Measurements from ENCODE around the gene CNTFR. TPM values are rescaled to one million over a fixed set of nuclear protein-coding genes. Genes with fewer than 3 reads are reported as not detected.

CNTFR gene
- total and polyA plus RNA-seq, 2 experiments from 2014 or later, result 4.7 to 7.5 TPM

GRCh38 chr9:34606905-34607304 lies 17.4 kb upstream of the CNTFR start:
- no peak overlapping the region for H2AFZ ChIP-seq
- no peak overlapping the region for H3K4me2 ChIP-seq
- H3K4me1 ChIP-seq (ENCODE audit: insufficient read depth), result peaks cover 9% of the 10 kb centered on the region
- peaks cover 13% of the 10 kb centered on the region for H3K79me2 ChIP-seq
- TF ChIP-seq EZH2 (IDR thresholded peaks at IDR 0.05; ENCODE audit: borderline replicate concordance) (no peak), EZH2phosphoT487 (IDR thresholded peaks at IDR 0.05; ENCODE audit: low read depth, severe bottlenecking, unreplicated experiment) (no peak), CTCF (IDR thresholded peaks at IDR 0.05; ENCODE audit: poor library complexity) (no peak)
- H3K27me3 ChIP-seq, result no peaks in the 10 kb centered on the region
- H3K36me3 ChIP-seq (replicated peaks; ENCODE audit: insufficient read depth, low read depth), result no peaks in the 10 kb centered on the region
- H3K9me2 ChIP-seq (replicated peaks; ENCODE audit: insufficient read depth), result no peaks in the 10 kb centered on the region
- peak; percentile 48 for DNase-seq (ENCODE audit: low spot score)
- no peak overlapping the region for H3K4me3 ChIP-seq
- peak overlapping the region; percentile 67 for H3K27ac ChIP-seq
- no peaks in the 10 kb centered on the region for H4K20me1 ChIP-seq (ENCODE audit: insufficient read depth, poor library complexity, severe bottlenecking)
- H3K9me3 ChIP-seq (ENCODE audit: low read depth), result no peaks in the 10 kb centered on the region
- WGBS (ENCODE audit: low lambda C conversion rate, missing lambda C conversion rate), result 83% methylated on average over 3 of the region's 3 CpGs

DNA sequence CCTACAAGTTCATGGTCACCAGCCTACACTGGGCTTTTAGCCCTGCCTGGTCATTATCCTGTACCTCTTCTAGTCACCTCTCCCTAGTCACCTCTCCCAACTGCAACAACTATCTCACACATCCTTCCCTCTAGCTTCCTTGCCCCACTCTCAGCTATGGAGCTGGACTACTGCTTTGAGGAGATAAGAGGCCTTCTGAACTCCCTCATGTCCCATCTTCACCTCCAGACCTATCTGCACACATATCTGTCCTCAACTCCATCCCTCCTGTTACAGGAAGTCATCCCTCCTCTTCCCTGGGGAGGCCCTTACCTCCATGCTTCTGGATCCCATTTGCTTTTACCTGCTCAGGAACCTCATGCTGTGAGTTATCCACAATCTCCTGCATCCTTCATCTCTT lies 16.7 kb upstream of the CNTFR start:
- no peak overlapping the region for H2AFZ ChIP-seq
- H3K4me2 ChIP-seq, result no peak overlapping the region
- no peaks in the 10 kb centered on the region for H4K20me1 ChIP-seq (ENCODE audit: insufficient read depth, poor library complexity, severe bottlenecking)
- DNase-seq (ENCODE audit: low spot score), result no peak
- no peaks in the 10 kb centered on the region for H3K9me2 ChIP-seq (replicated peaks; ENCODE audit: insufficient read depth)
- H3K27ac ChIP-seq, result no peak overlapping the region
- peaks cover 6% of the 10 kb centered on the region for H3K79me2 ChIP-seq
- H3K4me3 ChIP-seq, result no peak overlapping the region
- H3K27me3 ChIP-seq, result no peaks in the 10 kb centered on the region
- H3K4me1 ChIP-seq (ENCODE audit: insufficient read depth), result peaks cover 9% of the 10 kb centered on the region
- TF ChIP-seq CTCF (IDR thresholded peaks at IDR 0.05; ENCODE audit: poor library complexity) (no peak), EZH2 (IDR thresholded peaks at IDR 0.05; ENCODE audit: borderline replicate concordance) (no peak), EZH2phosphoT487 (IDR thresholded peaks at IDR 0.05; ENCODE audit: low read depth, severe bottlenecking, unreplicated experiment) (no peak)
- H3K36me3 ChIP-seq (replicated peaks; ENCODE audit: insufficient read depth, low read depth), result no peaks in the 10 kb centered on the region
- H3K9me3 ChIP-seq (ENCODE audit: low read depth), result no peaks in the 10 kb centered on the region

- 53% methylated on average over 4 of the region's 4 CpGs for WGBS (ENCODE audit: low lambda C conversion rate, missing lambda C conversion rate)
- no peak overlapping the region for H3K27ac ChIP-seq
- peaks cover 4% of the 10 kb centered on the region for H3K4me1 ChIP-seq (ENCODE audit: insufficient read depth)
- H3K4me2 ChIP-seq, result no peak overlapping the region
- no peaks in the 10 kb centered on the region for H3K79me2 ChIP-seq
- peak; percentile 95 for TF ChIP-seq CTCF (IDR thresholded peaks at IDR 0.05; ENCODE audit: poor library complexity)
- no peak for TF ChIP-seq EZH2 (IDR thresholded peaks at IDR 0.05; ENCODE audit: borderline replicate concordance)
- TF ChIP-seq EZH2phosphoT487 (IDR thresholded peaks at IDR 0.05; ENCODE audit: low read depth, severe bottlenecking, unreplicated experiment), result no peak
- H4K20me1 ChIP-seq (ENCODE audit: insufficient read depth, poor library complexity, severe bottlenecking), result no peaks in the 10 kb centered on the region
- H3K9me2 ChIP-seq (replicated peaks; ENCODE audit: insufficient read depth), result no peaks in the 10 kb centered on the region
- no peak overlapping the region for H2AFZ ChIP-seq
- no peaks in the 10 kb centered on the region for H3K9me3 ChIP-seq (ENCODE audit: low read depth)
- no peak overlapping the region for H3K4me3 ChIP-seq
- H3K36me3 ChIP-seq (replicated peaks; ENCODE audit: insufficient read depth, low read depth), result no peaks in the 10 kb centered on the region
- DNase-seq (ENCODE audit: low spot score), result peak; percentile 87
- H3K27me3 ChIP-seq, result no peaks in the 10 kb centered on the region
Measured at GRCh38 chr9:34603610-34604231, 14.2 kb upstream of the CNTFR start.
